DOHH2 (cell line): ENCODE results near the gene COA3.
A peak's percentile ranks its signal among the peaks of the same experiment; 100 is the strongest.

Source experiments
- H3F3A ChIP-seq: fragments of 200-600 bp; sonication (generic), shearing (Covaris generic); 2 replicates; pipeline ENCODE4 v1.6.0; 2016; ENCODE audit warnings: antibody characterized with exemption, mild to moderate bottlenecking; ENCODE audit not compliant: control insufficient read depth, insufficient read depth
- H3K27ac ChIP-seq: fragments of 200-600 bp; sonication (generic); 2 replicates; pipeline ENCODE4 v1.5.1; 2014; ENCODE audit warnings: low read depth, mild to moderate bottlenecking, low read length, moderate library complexity
- H3K27me3 ChIP-seq: fragments of 200-600 bp; sonication (generic); 2 replicates; pipeline ENCODE4 v1.6.1; 2014; ENCODE audit warnings: mild to moderate bottlenecking, low read length, mixed read lengths; ENCODE audit not compliant: control insufficient read depth
- H3K36me3 ChIP-seq: fragments of 200-600 bp; sonication (generic); 2 replicates; pipeline ENCODE4 v1.6.1; 2014; ENCODE audit warnings: mild to moderate bottlenecking, low read length, moderate library complexity, mixed read lengths; ENCODE audit not compliant: control insufficient read depth
- H3K4me1 ChIP-seq: fragments of 200-600 bp; sonication (generic); 2 replicates; pipeline ENCODE4 v1.6.1; 2014; ENCODE audit warnings: mild to moderate bottlenecking, low read length, mixed read lengths; ENCODE audit not compliant: control insufficient read depth
- H3K4me2 ChIP-seq: fragments of 200-600 bp; sonication (generic); 2 replicates; pipeline ENCODE4 v1.6.0; 2014; ENCODE audit warnings: mild to moderate bottlenecking, low read length, moderate library complexity
- H3K4me3 ChIP-seq: fragments of 200-600 bp; sonication (generic); 2 replicates; pipeline ENCODE4 v1.5.1; 2014; ENCODE audit warnings: mild to moderate bottlenecking, low read length, mixed read lengths
- H3K79me2 ChIP-seq: fragments of 200-600 bp; sonication (generic); 2 replicates; pipeline ENCODE4 v1.6.1; 2014; ENCODE audit warnings: mild to moderate bottlenecking, low read length, mixed read lengths; ENCODE audit not compliant: control insufficient read depth
- H3K9me2 ChIP-seq: fragments of 200-600 bp; sonication (generic); replicated peaks from 2 replicates; pipeline ENCODE4 v1.6.1; 2014; ENCODE audit warnings: mild to moderate bottlenecking, low read length, mixed read lengths; ENCODE audit not compliant: control insufficient read depth
- H3K9me3 ChIP-seq: fragments of 200-600 bp; sonication (generic); 2 replicates; pipeline ENCODE4 v1.6.1; 2014; ENCODE audit warnings: antibody characterized with exemption, low read length, mixed read lengths; ENCODE audit not compliant: control insufficient read depth, insufficient read depth
- H4K20me1 ChIP-seq: fragments of 200-600 bp; sonication (generic); 2 replicates; pipeline ENCODE4 v1.6.0; 2014; ENCODE audit warnings: low read depth, mild to moderate bottlenecking, antibody characterized with exemption, low read length, moderate library complexity; ENCODE audit not compliant: control insufficient read depth, insufficient read depth
- CTCF ChIP-seq: fragments of 200-600 bp; sonication (generic); IDR thresholded peaks from one replicate; pipeline ENCODE4 v1.5.1; 2014; ENCODE audit warnings: antibody characterized with exemption, mild to moderate bottlenecking, low read depth, low read length; ENCODE audit not compliant: poor library complexity, severe bottlenecking
- EZH2phosphoT487 ChIP-seq: fragments of 200-600 bp; sonication (generic); IDR thresholded peaks from 2 replicates; pipeline ENCODE4 v1.6.1; 2017; ENCODE audit warnings: borderline replicate concordance, mild to moderate bottlenecking, antibody characterized with exemption, low read length, moderate library complexity, mixed read lengths

Gene COA3

DNA sequence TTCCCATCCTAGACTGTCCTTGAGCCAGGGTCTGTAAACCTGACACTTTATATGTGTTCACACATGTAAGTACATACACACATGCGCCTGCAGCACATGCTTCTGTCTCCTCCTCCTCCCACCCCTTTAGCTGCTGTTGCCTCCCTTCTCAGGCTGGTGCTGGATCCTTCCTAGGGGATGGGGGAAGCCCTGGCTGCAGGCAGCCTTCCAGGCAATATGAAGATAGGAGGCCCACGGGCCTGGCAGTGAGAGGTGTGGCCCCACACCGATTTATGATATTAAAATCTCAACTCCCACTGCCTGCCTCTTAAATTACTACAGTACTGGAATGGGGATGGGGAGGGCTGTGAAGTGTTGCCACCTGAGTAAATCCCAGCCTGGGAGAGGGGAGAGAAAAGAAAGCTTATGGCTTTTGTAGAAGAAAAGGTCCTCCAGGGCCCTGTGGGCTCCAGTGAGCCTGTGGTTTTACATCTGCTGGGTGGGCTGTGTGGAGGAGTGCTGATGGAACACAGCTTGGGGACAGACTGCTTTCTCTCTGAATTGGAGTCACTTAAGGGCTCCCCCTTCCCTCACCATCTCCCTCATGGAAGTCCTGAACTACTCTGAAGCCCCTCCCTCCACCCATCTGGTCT lies 19.1 kb downstream of the COA3 start:
- Histone ChIP-seq H3K9me2 (no peaks in the 10 kb centered on the region), H3K4me1 (peaks cover 1% of the 10 kb centered on the region), H3K36me3 (peaks cover 34% of the 10 kb centered on the region), H3K79me2 (peaks cover 2% of the 10 kb centered on the region), H3F3A (no peaks in the 10 kb centered on the region; the same call in 1 of the 2 replicates), H3K4me2 (no peak overlapping the region), H3K9me3 (no peaks in the 10 kb centered on the region), H3K4me3 (no peak overlapping the region), H3K27me3 (peaks cover 36% of the 10 kb centered on the region), H4K20me1 (no peaks in the 10 kb centered on the region), H3K27ac (no peak overlapping the region)
- TF ChIP-seq CTCF: no peak
- TF ChIP-seq EZH2phosphoT487: no peak

DNA sequence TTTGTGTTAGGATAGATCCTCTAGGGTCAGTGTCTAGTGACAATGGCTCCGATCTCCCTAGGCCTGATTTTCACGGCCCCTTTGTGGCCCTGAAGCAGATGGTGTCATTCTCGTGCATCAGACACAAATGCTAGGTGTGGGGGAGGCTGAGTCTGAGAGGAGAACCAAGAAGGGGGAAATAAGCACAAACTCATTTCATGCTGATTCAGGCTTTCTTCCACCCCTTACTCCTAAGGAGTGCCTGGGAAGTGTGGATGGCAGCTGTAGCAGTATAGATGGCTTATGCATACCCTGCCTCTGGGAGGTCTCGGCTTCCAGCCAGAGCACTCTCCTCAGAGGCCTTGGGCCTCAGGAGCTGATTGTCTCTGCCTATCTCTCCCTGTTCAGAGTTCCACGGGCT lies 19.9 kb downstream of the COA3 start:
- Histone ChIP-seq H3K4me1 (peaks cover 8% of the 10 kb centered on the region), H3K9me3 (no peaks in the 10 kb centered on the region), H3F3A (no peaks in the 10 kb centered on the region; the same call in 1 of the 2 replicates), H3K79me2 (peaks cover 11% of the 10 kb centered on the region), H4K20me1 (no peaks in the 10 kb centered on the region), H3K27ac (no peak overlapping the region), H3K27me3 (peaks cover 30% of the 10 kb centered on the region), H3K4me2 (no peak overlapping the region), H3K4me3 (no peak overlapping the region), H3K36me3 (peaks cover 36% of the 10 kb centered on the region), H3K9me2 (no peaks in the 10 kb centered on the region)
- no peak for TF ChIP-seq EZH2phosphoT487
- no peak for TF ChIP-seq CTCF

DNA sequence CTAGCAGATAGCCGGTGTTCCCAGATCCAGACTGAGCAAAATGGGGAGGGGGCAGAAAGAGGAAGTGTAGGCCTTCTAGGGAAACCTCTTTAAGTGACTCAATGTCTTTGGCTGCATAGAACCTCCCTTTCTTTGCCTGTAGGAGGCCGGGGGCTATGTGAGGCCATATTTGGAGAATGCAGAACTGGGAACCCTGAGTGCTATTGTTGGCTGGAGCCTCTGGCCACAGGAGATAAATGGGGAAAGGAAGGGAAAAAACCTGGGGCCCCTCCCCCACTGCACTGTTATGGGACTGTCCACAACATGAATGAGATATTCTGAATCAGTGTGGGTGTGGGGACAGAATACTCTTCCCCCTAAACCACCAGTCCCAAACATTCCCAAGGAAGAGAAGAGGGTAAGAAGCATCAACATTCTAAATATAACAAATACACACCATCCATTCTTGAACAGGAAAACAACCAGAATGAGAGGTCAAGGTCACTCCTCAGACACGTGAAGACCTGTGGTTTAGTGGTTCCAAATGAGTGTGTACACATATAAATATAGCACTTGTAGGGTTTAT lies 22.9 kb downstream of the COA3 start:
- no peaks in the 10 kb centered on the region for H3K9me3 ChIP-seq
- H3K79me2 ChIP-seq: peaks cover 14% of the 10 kb centered on the region
- TF ChIP-seq EZH2phosphoT487: no peak
- H3K27me3 ChIP-seq: peaks cover under 1% of the 10 kb centered on the region
- H3K4me1 ChIP-seq: peaks cover 14% of the 10 kb centered on the region
- no peak overlapping the region for H3K4me2 ChIP-seq
- no peak overlapping the region for H3K4me3 ChIP-seq
- H3K9me2 ChIP-seq: no peaks in the 10 kb centered on the region
- H4K20me1 ChIP-seq: no peaks in the 10 kb centered on the region
- peaks cover 38% of the 10 kb centered on the region for H3K36me3 ChIP-seq
- no peaks in the 10 kb centered on the region; the same call in 1 of the 2 replicates for H3F3A ChIP-seq
- no peak overlapping the region for H3K27ac ChIP-seq

DNA sequence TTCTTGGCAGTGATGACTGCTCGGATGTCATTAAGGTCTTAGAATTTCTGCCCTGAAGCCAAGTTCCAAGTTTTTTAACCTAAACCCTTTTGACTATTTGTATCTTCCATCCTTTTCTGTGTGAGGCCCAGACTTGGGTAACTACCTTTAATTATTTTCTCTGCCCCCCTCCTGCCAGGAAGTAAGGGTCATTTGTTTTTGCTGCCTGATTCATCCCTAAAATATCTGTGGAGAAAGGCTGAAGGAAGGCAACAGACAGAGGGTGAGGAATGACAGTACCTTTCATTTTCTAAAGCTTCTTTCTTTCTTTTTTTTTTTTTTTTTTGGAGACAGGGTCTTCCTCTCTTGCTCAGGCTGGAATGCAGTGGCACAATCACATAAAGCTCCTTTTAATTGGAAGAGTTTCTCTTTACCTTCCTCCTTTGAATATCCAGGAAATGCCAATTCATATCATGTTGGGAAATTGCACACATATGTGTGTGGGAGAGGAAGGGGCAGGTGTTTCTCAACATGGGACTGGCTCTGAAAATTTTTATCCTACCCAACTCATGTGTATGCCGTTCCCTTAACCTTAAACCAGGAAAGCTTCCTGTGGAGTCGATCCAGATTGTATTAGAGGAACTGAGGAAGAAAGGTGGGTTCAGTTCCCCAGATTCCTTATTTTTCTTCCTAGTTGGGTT lies 24.3 kb downstream of the COA3 start:
- TF ChIP-seq CTCF (no peak), EZH2phosphoT487 (no peak)
- Histone ChIP-seq H3K27me3 (no peaks in the 10 kb centered on the region), H3K9me2 (no peaks in the 10 kb centered on the region), H3K4me3 (peak overlapping the region; percentile 89), H3K9me3 (no peaks in the 10 kb centered on the region), H3K36me3 (peaks cover 32% of the 10 kb centered on the region), H3K27ac (no peak overlapping the region), H3K79me2 (peaks cover 14% of the 10 kb centered on the region), H3K4me2 (peak overlapping the region; percentile 83), H3K4me1 (peaks cover 14% of the 10 kb centered on the region), H3F3A (no peaks in the 10 kb centered on the region; the same call in 1 of the 2 replicates), H4K20me1 (no peaks in the 10 kb centered on the region)
